Thyroid gland (tissue), 4 donors: ENCODE data around the gene B4GALT7.
"Not testable (repeated sequence)": the region's sequence is repeated elsewhere in the genome, so short reads cannot be mapped to it uniquely, and the experiment has no call there.

Experiments
- CTCF ChIP-seq, 6 experiments: fragments of 200-600 bp in 3 of 6; fragments of 450-650 bp in 3 of 6; sonication (generic) in 3 of 6; IDR thresholded peaks; one replicate each; pipeline ENCODE4 v1.5.1; 2016 to 2019; ENCODE audit warnings: antibody characterized with exemption in 6 of 6, mild to moderate bottlenecking in 2 of 6, inconsistent platforms in 1 of 6, moderate library complexity in 1 of 6
- POLR2A ChIP-seq, 2 donors: fragments of 450-650 bp; IDR thresholded peaks; one replicate each; pipeline ENCODE4 v1.6.1; 2017; ENCODE audit warnings: antibody characterized with exemption in 2 of 2, mild to moderate bottlenecking in 2 of 2, moderate library complexity in 1 of 2

- TF ChIP-seq POLR2A, CTCF (IDR thresholded peaks at IDR 0.05): not testable (repeated sequence)
Measured at GRCh38 chr5:177630186-177630585, 30.3 kb downstream of the B4GALT7 start.
